NCI-H1048 (cell line): ENCODE results near the gene TNFSF9.
"Not testable (repeated sequence)": the region's sequence is repeated elsewhere in the genome, so short reads cannot be mapped to it uniquely, and the experiment has no call there.

Experiments used
- DNase-seq: peaks from one replicate; lab custom pipeline; 2025; lab: John Stamatoyannopoulos, UW

Gene TNFSF9

DNA sequence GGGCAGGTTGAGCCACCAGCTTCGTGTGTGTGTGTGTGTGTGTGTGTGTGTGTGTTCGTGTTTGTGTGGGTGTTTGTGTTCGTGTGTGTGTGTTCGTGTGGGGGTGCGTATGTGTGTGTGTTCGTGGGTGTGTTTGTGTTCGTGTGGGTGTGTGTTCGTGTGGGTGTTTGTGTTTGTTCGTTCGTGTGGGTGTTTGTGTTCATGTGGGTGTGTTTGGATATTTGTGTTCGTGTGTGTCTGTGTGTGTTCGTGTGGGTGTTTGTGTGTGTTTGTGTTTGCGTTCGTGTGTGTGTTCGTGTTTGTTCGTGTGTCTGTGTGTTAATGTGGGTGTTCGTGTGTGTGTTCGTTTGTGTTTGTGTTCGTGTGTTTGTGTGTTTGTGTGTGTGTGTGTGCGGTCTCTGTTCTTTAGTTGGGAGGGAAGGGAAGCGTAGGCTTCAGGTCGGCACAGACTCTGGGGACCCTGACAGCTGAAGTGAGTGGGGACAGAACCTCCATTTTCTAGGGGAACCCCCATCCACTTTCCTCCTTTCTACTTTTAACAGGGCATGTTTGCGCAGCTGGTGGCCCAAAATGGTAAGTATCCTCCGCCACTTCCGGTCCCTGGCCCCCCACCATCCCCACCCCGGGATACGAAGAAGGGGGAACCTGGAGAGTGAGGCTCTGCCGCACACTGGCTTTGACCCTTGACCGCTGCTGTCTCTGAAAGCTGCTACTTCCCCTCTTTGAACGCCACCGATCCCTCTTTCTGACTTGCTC is 1.6 kb downstream of the TNFSF9 start:
- DNase-seq: no peak

DNA sequence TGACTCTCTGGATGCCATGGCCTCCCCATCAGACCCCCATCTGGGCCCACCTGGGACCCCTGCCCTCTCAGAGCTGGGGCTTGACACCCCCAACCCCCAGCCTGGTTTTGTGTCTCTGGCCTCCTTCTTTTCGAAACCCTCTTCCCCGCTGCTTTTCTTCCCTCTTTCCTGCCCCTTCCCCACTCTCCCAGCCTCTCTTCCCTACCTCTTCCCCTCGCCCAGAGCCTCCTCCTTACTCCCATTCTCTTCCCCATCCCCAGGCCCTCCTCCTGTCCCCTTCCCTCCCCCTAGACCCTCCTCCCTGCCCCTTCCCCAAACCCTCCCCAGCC is 2.1 kb downstream of the TNFSF9 start:
- DNase-seq: no peak

- no peak for DNase-seq
Measured at GRCh38 chr19:6533746-6534418, 3.1 kb downstream of the TNFSF9 start.

- no peak for DNase-seq
Measured at GRCh38 chr19:6534451-6535093, 3.7 kb downstream of the TNFSF9 start.

DNA sequence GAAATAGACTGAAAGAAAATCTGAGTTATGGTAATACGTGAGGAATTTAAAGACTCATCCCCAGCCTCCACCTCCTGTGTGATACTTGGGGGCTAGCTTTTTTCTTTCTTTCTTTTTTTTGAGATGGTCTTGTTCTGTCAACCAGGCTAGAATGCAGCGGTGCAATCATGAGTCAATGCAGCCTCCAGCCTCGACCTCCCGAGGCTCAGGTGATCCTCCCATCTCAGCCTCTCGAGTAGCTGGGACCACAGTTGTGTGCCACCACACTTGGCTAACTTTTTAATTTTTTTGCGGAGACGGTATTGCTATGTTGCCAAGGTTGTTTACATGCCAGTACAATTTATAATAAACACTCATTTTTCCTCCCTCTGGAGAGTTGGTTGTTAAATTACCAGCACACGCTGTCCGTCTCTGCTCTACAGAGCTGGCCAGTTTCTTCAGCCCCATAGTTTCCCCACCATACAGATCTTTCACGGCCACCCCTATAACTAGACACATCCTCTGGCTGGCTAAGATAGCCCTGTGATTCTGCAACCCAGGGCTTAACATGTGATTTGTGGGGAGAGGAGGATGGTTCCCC is 4.8 kb downstream of the TNFSF9 start:
- no peak for DNase-seq

- no peak for DNase-seq
Measured at GRCh38 chr19:6539514-6539913, 8.7 kb downstream of the TNFSF9 start.

- no peak for DNase-seq
Measured at GRCh38 chr19:6540918-6541689, 10.3 kb downstream of the TNFSF9 start.

DNA sequence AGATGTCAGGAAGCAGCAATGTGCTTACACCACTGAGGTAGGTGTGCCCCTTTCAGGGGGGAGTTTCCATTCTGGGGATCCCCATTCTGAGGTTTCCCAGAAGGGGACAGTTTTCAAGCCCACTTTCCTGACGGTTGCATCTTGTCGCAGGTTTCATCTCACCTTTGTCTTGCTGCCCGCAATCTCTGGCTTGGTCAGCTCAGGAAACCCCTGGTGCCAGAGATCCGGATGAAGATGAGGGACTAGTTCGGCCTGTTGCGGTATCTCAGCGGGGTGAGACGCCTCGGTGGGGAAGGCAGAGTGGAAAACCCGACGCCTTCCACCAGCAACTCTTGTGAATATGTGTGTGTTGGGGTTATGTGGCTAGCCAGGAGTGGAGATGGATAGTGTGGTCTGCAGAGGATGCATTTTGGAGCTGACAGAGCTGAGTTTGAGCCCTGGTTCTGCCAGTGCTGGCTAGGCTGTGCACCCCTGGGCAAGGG is 13.1 kb downstream of the TNFSF9 start:
- DNase-seq: no peak

GRCh38 chr19:6550679-6551078 is 19.9 kb downstream of the TNFSF9 start:
- not testable (repeated sequence) for DNase-seq

DNA sequence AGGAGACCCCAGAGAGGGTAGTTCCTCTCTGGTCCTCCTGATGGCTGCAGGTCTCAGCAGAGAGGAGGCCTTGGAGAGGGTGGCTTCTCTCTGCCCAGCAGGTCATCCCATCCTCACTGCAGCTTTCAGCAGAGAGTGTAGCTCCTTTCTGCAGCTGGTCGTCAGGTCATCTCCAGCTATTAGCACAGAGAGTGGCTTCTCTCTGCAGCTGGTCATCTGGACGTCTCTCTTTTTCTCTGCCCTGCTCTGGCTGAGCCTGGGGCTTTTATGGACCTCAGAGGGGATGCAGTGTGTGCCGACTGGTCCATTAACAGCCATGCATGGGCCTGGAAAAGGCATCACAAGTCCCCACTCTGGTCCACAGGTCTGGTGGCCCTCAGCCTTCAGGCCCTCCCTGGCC is 20.3 kb downstream of the TNFSF9 start:
- no peak for DNase-seq

- DNase-seq: no peak
Measured at GRCh38 chr19:6551607-6552450, 21.0 kb downstream of the TNFSF9 start.

GRCh38 chr19:6556043-6556449 is 25.2 kb downstream of the TNFSF9 start:
- DNase-seq: no peak

- no peak for DNase-seq
Measured at GRCh38 chr19:6556480-6557195, 25.8 kb downstream of the TNFSF9 start.

GRCh38 chr19:6562437-6562836 is 31.6 kb downstream of the TNFSF9 start:
- DNase-seq: not testable (repeated sequence)

GRCh38 chr19:6564393-6564792 is 33.6 kb downstream of the TNFSF9 start:
- DNase-seq: no peak

DNA sequence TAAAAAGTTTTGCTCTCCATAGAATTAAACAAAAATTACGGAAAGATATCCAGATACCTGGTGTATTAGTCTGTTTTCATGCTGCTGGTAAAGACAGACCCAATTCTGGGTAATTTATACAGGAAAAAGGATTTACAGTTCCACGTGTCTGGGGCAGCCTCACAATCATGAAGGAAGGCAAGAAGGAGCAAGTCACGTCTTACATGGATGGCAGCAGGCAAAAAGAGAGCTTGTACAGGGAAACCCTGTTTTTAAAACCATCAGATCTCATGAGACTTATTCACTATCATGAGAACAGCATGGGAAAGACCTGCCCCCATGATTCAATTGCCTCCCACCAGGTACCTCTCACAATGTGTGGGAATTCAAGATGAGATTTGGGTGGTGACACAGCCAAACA is 35.9 kb downstream of the TNFSF9 start:
- not testable (repeated sequence) for DNase-seq

DNA sequence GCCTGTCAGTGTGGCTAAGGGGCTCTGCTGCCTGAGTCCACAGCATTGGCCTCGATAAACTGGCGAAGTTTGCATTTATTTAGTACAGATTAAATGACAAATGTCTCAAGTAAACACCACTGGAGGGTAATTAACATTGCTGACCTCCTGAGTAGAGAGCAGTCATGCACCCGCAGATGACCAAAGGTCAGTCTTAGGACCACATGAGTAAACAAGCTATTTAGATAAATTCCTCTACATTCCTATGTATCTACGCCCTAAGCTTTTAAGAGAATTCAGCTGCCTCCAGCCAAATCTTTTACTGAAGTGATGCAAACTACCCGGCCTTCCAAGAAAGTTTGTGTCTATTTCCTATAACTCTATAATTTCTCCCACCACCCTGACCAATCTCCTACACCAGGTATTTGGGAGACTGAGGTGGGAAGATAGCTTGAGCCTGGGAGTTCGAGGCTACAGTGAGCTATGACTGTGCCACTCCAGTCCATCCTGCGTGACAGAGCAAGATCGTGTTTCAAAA is 37.2 kb downstream of the TNFSF9 start:
- DNase-seq: no peak

DNA sequence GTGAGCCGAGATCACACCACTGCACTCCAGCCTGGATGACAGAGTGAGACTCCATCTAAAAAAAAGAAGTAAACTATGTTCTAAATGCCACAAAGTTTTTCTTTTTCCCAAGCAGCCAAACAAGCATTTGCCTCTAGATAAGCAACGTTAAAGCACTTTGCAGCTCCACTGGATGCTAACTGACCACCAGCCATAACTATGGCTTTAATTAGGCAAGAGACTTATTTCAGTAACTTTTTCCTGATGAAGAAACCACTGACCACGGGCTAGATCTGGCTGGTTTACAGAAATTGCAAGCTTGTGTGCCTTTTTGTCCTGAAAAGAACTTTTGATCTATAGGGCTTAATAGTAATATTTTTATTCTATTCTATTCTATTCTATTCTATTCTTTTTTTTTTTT is 38.0 kb downstream of the TNFSF9 start:
- no peak for DNase-seq

GRCh38 chr19:6570764-6571163 is 39.9 kb downstream of the TNFSF9 start:
- DNase-seq: no peak

DNA sequence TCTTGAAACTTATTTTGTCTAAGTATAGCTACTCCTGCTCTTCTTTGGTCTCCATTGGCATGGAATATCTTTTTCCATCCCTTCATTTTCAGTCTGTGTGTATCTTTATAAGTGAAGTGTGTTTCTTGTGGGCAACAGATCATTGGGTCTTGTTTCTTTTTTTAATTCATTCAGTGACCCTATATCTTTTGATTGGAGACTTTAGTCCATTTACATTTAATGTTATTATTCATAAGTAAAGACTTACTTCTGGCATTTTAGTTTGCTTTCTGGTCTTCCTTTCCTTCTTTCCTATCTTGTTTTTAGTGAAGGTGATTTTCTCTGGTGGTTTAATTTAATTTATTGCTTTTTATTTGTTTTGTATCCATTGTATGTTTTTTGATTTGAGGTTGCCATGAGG is 40.3 kb downstream of the TNFSF9 start:
- DNase-seq: no peak
